ENCODE measurements around the gene MLLT3.

Gene MLLT3

GRCh38 chr9:20622330-20623020, at the start of gene MLLT3:
TSS of gene MLLT3 (minus strand) at chr9:20622499.
- TF ChIP-seq, protein P1, sequence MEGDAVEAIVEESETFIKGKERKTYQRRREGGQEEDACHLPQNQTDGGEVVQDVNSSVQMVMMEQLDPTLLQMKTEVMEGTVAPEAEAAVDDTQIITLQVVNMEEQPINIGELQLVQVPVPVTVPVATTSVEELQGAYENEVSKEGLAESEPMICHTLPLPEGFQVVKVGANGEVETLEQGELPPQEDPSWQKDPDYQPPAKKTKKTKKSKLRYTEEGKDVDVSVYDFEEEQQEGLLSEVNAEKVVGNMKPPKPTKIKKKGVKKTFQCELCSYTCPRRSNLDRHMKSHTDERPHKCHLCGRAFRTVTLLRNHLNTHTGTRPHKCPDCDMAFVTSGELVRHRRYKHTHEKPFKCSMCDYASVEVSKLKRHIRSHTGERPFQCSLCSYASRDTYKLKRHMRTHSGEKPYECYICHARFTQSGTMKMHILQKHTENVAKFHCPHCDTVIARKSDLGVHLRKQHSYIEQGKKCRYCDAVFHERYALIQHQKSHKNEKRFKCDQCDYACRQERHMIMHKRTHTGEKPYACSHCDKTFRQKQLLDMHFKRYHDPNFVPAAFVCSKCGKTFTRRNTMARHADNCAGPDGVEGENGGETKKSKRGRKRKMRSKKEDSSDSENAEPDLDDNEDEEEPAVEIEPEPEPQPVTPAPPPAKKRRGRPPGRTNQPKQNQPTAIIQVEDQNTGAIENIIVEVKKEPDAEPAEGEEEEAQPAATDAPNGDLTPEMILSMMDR (conservative IDR thresholded peaks at IDR 0.05; ENCODE audit: low read depth): no peak
- DNase-seq (ENCODE audit: low spot score): peak; percentile 98
- H3K27ac ChIP-seq: peak within 1 kb of the TSS; percentile 87
- ChIA-PET POLR2A (ENCODE audit: low non-redundant PET) (interaction anchor here (0.6 to 0.7 kb wide), 2 partner anchors 16 to 62 kb away, joined by 3 read pairs; partner anchors contain the start of gene FOCAD), CTCF (interaction anchor here (0.7 to 1.5 kb wide), 6 partner anchors 10 to 489 kb away, joined by 3 to 8 read pairs (median 3); no protein-coding TSS in a partner anchor)

GRCh38 chr9:20671635-20672034, 49.3 kb upstream of the MLLT3 start:
- POLR2A ChIA-PET (ENCODE audit: low non-redundant PET): no interaction called here
- DNase-seq (ENCODE audit: low spot score): no peak
- no peak overlapping the region for H3K27ac ChIP-seq
- TF ChIP-seq, protein P1 (conservative IDR thresholded peaks at IDR 0.05; ENCODE audit: low read depth): no peak
- CTCF ChIA-PET: interaction anchor here (0.6 kb wide), 2 partner anchors 131 to 154 kb away, joined by 3 read pairs; no protein-coding TSS in a partner anchor

GRCh38 chr9:20670395-20670794, 48.1 kb upstream of the MLLT3 start:
- POLR2A ChIA-PET (ENCODE audit: low non-redundant PET): no interaction called here
- TF ChIP-seq, protein P1 (conservative IDR thresholded peaks at IDR 0.05; ENCODE audit: low read depth): no peak
- CTCF ChIA-PET: interaction anchor here (0.7 kb wide), 1 partner anchor 45 kb away, joined by 3 read pairs; no protein-coding TSS in a partner anchor
- no peak overlapping the region for H3K27ac ChIP-seq
- no peak for DNase-seq (ENCODE audit: low spot score)

- ChIA-PET CTCF (interaction anchor here (0.6 kb wide), 2 partner anchors 16 to 83 kb away, joined by 3 to 4 read pairs; no protein-coding TSS in a partner anchor), POLR2A (ENCODE audit: low non-redundant PET) (no interaction called here)
- H3K27ac ChIP-seq: no peak overlapping the region
- DNase-seq (ENCODE audit: low spot score): no peak
- TF ChIP-seq, protein P1 (conservative IDR thresholded peaks at IDR 0.05; ENCODE audit: low read depth): no peak
Observed at GRCh38 chr9:20664501-20664900, 42.2 kb upstream of the MLLT3 start.

DNA sequence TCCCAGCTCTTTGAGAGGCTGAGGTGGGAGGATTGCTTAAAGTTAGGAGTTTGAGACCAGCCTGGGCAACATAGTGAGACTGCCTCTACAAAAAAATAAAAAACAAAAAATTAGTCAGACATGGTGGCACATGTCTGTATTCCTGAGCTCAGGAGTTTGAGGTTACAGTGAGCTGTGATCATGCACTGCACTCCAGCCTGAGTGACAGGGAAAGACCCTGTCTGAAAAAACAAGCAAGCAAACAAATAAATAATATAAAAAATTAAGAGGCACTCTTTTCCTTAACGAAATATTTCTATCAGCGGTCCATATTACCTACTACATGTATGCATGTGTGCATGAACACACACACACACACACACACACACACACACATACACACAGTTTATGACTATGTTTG, 40.8 kb upstream of the MLLT3 start:
- TF ChIP-seq, protein P1 (conservative IDR thresholded peaks at IDR 0.05; ENCODE audit: low read depth): no peak
- H3K27ac ChIP-seq: no peak overlapping the region
- no peak for DNase-seq (ENCODE audit: low spot score)
- CTCF ChIA-PET: no interaction called here
- POLR2A ChIA-PET (ENCODE audit: low non-redundant PET): no interaction called here

GRCh38 chr9:20662156-20662555, 39.9 kb upstream of the MLLT3 start:
- ChIA-PET CTCF (interaction anchor here (1.0 kb wide), 1 partner anchor 38 kb away, joined by 3 read pairs; no protein-coding TSS in a partner anchor), POLR2A (ENCODE audit: low non-redundant PET) (no interaction called here)
- H3K27ac ChIP-seq: no peak overlapping the region
- no peak for DNase-seq (ENCODE audit: low spot score)
- TF ChIP-seq, protein P1 (conservative IDR thresholded peaks at IDR 0.05; ENCODE audit: low read depth): no peak
